Endothelial cell of umbilical vein (primary cell): ENCODE results near the gene CKAP5.

Source experiments
- JUN ChIP-seq: IDR thresholded peaks from 2 replicates; pipeline ENCODE4 v1.6.1; 2011; ENCODE audit warnings: borderline replicate concordance, low read depth; ENCODE audit not compliant: insufficient read length, insufficient read depth
- POLR2A ChIP-seq: IDR thresholded peaks from 2 replicates; pipeline ENCODE4 v1.6.1; 2012; ENCODE audit warnings: low read depth, mild to moderate bottlenecking, control low read depth, low read length
- TF ChIP-seq, protein P1 (sequence below): IDR thresholded peaks from 2 replicates; pipeline ENCODE4 v1.6.1; 2011; ENCODE audit not compliant: insufficient read depth, insufficient read length
- TF ChIP-seq, protein P2 (sequence below), 2 donors: IDR thresholded peaks; 1 replicate in 1 of 2; 2 replicates in 1 of 2; pipeline ENCODE4 v1.5.1; 2011; ENCODE audit warnings: low read length in 2 of 2, mild to moderate bottlenecking in 2 of 2, moderate library complexity in 2 of 2, control low read depth in 1 of 2, inconsistent platforms in 1 of 2, low read depth in 1 of 2; ENCODE audit not compliant: insufficient read depth in 1 of 2; ENCODE audit errors: extremely low read depth in 1 of 2

DNA sequence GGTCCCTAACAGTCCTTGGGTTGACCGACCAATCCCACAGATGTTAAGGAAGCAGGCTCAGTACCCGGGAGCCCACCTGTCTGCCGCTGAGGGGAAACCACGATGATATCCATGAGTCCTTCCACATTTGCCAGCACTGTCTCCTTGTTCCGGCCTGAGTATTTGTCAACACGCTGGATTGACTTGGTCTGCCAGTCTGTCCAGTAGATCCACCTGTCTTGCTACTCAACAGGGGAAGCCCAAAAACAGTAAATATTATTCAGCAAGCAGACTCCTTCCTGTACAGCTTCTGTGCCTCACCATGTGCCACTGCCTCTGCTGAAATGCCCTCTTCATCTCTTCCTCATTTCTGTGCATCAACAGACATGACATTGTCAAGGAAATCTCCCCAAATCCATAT, 22.8 kb upstream of the CKAP5 start:
- TF ChIP-seq, protein P1, sequence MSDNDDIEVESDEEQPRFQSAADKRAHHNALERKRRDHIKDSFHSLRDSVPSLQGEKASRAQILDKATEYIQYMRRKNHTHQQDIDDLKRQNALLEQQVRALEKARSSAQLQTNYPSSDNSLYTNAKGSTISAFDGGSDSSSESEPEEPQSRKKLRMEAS = no peak
- TF ChIP-seq, protein P2, sequence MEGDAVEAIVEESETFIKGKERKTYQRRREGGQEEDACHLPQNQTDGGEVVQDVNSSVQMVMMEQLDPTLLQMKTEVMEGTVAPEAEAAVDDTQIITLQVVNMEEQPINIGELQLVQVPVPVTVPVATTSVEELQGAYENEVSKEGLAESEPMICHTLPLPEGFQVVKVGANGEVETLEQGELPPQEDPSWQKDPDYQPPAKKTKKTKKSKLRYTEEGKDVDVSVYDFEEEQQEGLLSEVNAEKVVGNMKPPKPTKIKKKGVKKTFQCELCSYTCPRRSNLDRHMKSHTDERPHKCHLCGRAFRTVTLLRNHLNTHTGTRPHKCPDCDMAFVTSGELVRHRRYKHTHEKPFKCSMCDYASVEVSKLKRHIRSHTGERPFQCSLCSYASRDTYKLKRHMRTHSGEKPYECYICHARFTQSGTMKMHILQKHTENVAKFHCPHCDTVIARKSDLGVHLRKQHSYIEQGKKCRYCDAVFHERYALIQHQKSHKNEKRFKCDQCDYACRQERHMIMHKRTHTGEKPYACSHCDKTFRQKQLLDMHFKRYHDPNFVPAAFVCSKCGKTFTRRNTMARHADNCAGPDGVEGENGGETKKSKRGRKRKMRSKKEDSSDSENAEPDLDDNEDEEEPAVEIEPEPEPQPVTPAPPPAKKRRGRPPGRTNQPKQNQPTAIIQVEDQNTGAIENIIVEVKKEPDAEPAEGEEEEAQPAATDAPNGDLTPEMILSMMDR (IDR thresholded peaks at IDR 0.05; ENCODE audit: extremely low read depth in 1 of 2, insufficient read depth in 1 of 2, low read depth in 1 of 2, low read length in 2 of 2) = no peak
- TF ChIP-seq JUN (no peak), POLR2A (no peak)
